ENCODE data around the gene THAP4. TPM values are rescaled to one million over a fixed set of nuclear protein-coding genes. Genes with fewer than 3 reads are reported as not detected.

THAP4 gene, protein sequence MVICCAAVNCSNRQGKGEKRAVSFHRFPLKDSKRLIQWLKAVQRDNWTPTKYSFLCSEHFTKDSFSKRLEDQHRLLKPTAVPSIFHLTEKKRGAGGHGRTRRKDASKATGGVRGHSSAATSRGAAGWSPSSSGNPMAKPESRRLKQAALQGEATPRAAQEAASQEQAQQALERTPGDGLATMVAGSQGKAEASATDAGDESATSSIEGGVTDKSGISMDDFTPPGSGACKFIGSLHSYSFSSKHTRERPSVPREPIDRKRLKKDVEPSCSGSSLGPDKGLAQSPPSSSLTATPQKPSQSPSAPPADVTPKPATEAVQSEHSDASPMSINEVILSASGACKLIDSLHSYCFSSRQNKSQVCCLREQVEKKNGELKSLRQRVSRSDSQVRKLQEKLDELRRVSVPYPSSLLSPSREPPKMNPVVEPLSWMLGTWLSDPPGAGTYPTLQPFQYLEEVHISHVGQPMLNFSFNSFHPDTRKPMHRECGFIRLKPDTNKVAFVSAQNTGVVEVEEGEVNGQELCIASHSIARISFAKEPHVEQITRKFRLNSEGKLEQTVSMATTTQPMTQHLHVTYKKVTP
- total RNA-seq: 29.1 TPM

DNA sequence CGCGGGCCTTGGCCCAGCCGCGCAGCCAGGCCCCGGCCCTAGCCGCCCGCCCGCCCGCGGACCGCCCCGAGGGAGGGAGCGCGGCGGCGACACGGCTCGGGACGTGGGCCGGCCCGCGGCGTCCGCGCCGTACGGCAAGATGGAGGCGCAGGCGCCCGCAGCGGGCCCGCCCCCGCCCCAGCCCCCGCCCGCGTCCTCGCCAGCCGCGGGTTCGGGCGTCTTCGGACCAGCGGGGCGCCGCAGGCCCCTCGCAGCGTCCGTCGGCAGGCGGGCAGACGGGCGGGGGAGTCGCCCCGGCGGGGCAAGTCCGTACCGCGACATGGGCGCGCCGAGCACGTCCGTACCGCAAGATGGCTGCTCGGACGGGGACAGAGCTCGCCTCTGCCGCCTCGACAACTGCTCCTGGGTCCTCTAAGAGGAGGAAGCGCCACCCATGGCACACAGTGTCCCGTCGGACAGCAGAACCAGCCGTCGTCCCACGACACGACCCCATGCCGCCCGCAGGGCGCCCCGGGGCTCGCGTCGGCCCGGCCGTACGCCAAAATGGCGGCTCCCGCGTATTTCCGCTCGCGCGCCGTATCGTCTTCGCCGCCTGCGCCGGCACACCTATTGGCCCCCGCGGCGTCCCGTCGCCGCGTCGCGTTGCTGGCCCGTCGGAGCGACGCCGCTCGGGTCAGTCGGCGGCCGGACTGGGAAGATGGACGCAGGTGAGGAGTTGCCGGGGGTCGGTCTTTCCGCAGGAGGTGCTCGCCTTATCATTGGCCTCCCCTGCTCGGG, at the start of gene THAP4, which contains the start of gene ATG4B:
THAP4 (minus strand) TSS at position 141 of the 777 bp plus-strand sequence. CDS start 141 bp downstream, outside the sequence.
ATG4B (plus strand) TSS at position 676 of the 777 bp plus-strand sequence; CDS start at position 698, 22 bp downstream.
- ATAC-seq (peak; percentile 81), DNase-seq (ENCODE audit: low spot score) (peak; percentile 91)

DNA sequence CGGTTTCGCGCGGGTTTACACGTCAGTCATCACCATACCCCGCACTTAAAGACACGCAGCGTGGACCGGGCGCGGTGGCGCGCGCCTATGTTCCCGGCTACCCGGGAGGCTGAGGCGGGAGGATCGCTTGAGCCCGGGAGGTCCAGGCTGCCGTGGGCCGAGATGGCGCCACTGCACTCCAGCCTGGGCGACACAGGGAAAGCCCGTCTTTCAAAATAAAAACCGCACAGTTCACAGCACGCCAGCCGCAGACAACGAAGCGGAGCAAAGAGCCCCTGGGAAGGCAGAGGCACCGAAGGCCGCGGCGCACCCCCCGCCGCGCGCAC, 49.3 kb upstream of the THAP4 start:
- ATAC-seq: peak; percentile 4
- no peak for DNase-seq (ENCODE audit: low spot score)

DNA sequence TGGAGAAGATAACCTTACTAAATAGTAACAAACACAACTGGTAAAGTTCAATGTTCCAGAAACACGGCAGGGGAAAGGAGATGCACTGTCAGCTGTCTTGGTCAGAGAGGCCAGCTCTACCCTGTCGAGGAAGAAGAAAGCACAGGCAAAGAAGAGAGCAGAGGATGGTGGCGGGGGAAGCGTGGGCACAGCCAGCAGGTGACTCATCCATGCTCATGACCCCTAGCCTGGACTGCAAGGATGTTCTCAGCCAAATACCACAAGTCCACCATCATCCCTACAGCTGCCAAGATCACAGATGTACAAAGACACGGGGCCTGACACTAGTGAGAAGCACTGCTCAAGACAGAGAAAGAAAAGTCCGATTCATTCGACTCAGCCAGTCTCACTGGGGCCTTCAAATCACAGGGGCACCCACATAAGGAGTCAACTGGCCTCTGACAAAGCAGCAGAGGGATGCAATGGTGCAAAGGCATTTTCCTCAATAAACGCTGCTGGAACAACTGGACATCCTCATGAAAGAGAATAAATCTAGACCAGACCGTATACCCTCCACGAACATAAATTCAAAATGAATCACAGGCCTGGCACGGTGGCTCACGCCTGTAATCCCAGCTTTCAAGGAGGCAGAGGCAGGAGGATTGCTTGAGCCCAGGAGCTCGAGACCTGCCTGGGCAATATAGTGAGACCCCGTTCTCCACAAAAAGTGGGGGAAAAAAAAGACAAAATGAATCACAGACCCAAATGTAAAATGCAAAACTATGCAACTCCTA, 44.1 kb upstream of the THAP4 start:
- no peak for ATAC-seq
- DNase-seq (ENCODE audit: low spot score): no peak

- DNase-seq (ENCODE audit: low spot score) (no peak), ATAC-seq (no peak)
Observed at GRCh38 chr2:241680044-241680443, 43.1 kb upstream of the THAP4 start.

- ATAC-seq (no peak), DNase-seq (ENCODE audit: low spot score) (no peak)
Observed at GRCh38 chr2:241678784-241679540, 42.0 kb upstream of the THAP4 start.

- DNase-seq (ENCODE audit: low spot score) (no peak), ATAC-seq (no peak)
Observed at GRCh38 chr2:241678307-241678706, 41.3 kb upstream of the THAP4 start.

DNA sequence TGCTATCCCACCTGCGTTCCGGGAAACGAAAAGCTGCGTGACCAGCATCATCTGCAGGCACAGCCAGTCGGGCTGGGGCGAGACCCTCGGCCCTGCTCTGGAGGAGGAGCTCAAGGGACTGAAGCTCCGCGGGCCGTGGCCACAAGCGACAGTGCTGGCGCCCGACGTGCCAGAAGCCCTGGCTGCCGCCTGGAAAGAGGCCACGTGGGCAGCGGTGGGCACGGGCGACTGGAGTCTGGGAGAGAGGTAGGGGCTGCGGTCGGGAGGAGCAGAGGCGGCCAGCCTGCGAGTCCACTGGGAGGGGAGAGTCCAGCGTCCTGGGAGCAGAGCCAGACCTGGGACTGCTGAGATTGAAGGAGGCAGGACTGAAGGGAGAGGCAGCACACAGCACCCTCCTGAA, 40.4 kb upstream of the THAP4 start:
- ATAC-seq (no peak), DNase-seq (ENCODE audit: low spot score) (no peak)

DNA sequence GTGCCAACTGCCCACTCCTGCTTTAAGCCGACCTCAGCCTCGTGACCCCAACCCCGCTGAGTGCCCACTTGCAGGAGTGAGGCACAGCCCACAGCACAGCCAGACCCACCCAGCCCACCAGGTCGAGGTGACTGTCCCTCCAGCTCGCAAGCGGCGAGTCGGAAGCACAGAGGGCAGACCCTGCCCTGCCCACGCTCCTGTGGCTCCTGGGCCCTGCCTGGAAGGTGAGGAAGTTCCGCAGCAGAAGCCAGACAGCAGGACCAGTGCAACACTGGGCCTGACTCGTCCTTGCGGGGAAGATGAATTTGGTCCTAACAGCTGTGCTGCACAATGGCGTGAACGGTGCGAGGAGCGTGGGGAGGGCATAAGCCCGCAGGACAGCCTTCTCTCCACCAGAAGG, 39.7 kb upstream of the THAP4 start:
- ATAC-seq (no peak), DNase-seq (ENCODE audit: low spot score) (no peak)

DNA sequence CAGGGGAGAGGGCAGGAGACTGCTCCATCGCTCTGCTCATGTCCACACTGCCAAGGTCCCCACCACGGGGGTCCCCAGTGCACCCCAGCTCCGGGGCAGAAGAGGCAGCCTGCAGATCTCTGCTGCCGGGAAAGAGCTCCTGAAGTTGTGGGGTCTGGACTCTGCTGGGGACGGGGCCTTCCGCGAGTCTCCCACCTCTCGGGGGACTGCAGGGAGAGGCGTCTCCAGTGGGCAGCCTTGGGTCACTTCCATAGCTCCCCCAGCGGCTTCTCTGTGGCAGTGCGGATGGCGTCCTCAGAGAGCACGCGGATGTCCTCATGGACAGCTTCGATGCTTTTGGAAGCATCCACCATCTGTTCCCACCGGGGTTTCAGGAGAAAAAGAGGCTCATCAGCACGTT, 38.9 kb upstream of the THAP4 start:
- ATAC-seq: no peak
- DNase-seq (ENCODE audit: low spot score): no peak

GRCh38 chr2:241673797-241674725, 37.1 kb upstream of the THAP4 start:
- no peak for ATAC-seq
- DNase-seq (ENCODE audit: low spot score): no peak

DNA sequence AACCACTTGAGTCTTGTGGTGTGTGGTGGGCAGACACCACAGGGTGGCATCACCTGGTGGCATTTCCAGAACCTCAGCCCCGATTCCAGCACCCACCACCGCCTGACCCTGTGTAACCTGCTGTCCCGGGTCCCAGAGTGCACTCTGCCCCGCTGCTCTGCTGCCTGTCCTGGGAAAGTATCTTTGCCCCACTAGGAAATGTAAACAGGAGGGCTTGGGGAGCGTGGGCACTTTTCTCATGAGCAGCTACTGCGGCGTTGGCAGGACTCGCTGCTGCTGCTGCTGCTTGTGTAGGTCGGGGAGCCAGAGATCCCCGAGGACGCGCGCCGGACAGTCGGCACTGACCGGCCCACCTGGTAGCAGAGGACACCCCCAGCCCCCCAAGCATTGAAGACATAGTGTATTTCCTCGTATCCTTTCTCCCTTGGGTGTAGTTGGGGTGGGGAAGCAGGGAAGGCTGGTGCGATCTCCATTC, 36.3 kb upstream of the THAP4 start:
- DNase-seq (ENCODE audit: low spot score) (peak; percentile 56), ATAC-seq (peak; percentile 68)

DNA sequence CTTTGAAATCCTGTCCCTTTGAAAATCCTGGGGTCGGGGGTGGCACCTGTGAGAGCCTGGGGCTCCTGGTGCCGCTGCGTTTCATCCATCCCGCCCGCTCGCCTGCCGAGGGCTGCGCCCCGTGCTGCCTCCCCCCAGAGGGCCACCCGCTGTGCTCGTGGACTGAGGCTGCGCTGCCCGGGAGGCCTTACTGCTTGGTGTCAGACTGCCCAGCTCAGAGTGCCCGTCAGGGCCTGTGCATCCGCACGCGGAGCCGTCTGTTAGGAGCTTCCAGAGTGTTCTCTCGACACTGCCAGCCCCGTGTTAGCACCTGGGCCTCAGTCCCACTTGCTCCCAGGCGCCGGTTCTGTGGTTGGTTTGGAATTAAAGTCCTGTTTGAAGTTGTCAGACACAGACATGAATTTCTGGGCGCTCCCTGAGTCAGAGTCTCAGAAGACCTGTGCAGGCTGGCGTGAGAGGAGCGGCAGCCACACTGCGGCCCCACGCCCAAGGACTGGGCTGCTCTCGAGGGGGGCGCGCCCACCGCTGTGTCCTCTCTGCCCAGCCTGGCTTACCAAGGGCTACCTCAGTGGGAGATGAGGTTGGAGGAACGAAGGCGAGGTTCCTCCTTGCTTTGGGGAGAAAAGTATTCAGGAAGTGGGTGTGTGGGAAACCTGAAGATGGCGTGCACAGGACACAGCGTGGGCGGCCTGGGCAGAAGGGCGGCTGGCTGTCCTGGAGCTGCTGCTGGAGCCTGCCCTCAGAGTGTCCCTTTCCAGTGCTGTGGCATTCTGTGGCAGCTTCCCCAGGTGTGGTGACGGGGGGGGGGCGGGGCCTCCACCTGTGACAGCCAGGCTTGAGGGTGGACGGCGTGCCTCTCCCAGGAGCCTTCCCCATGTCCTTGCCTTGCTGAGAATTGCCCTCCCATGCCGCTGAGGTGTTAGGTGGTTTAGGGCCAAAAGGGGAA, 35.6 kb upstream of the THAP4 start:
- DNase-seq (ENCODE audit: low spot score) (no peak), ATAC-seq (peak; percentile 62)

GRCh38 chr2:241671457-241672240, 34.7 kb upstream of the THAP4 start:
- ATAC-seq (no peak), DNase-seq (ENCODE audit: low spot score) (no peak)

DNA sequence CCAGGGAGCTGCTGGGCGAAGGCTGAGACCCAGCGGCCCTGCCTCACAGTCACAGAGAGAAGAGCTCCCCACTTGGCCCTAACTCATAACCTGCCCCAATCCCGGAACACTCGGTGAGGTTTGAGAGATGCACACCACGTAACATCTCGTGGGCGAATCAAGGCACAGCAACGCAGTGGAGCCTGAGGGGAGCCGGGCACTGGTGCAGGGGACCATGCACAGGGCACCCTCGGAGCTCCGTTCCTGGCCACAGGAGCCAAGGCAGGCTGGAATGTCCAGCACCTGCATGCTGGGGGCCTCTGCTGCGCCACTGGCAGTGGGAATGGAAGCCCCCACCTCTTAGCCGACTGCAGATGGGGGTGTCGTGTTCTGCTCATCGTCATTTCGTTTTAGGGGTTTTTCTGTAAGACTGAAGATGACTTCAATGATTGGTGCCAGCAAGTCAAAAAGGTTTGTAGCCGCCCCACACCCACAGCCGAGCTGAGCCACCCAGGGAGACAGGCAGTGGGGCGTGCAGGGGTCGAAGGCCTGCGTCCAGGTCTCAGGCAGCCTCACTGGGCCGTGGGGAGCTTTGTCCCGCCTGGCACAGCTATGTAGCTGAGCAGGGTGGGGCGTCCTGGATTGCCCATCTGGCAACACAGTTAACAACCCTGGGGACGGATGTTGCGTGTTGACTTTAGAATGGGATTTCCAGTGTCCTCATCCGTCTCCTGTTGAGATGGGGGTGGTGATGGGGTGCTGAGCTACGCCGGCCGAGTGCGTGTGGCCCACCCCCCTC, 33.6 kb upstream of the THAP4 start:
- DNase-seq (ENCODE audit: low spot score) (no peak), ATAC-seq (no peak)

- DNase-seq (ENCODE audit: low spot score): no peak
- ATAC-seq: no peak
Observed at GRCh38 chr2:241668839-241669238, 31.9 kb upstream of the THAP4 start.

DNA sequence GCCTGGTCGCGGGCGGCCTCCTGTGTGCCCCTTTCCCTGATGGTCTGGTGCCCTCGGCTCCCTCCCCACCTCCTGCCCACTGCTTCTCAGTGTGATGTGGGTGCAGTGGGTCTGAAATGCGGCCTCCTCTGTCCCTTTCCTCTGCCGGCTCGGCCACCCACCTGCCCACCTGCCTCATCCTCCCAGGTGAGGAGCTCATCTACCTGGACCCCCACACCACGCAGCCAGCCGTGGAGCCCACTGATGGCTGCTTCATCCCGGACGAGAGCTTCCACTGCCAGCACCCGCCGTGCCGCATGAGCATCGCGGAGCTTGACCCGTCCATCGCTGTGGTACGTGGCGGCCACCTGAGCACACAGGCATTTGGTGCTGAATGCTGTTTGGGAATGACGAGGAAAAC, 31.4 kb upstream of the THAP4 start:
- no peak for DNase-seq (ENCODE audit: low spot score)
- ATAC-seq: no peak
